Measurements from ENCODE around the gene PANX2.

- TF ChIP-seq MYNN (CRISPR knock-in tag; IDR thresholded peaks at IDR 0.05; ENCODE audit: low read depth) = no peak
- TF ChIP-seq CTCF (CRISPR knock-in tag; IDR thresholded peaks at IDR 0.05) = no peak
- no peak for TF ChIP-seq MAZ (IDR thresholded peaks at IDR 0.05; ENCODE audit: borderline replicate concordance, low read depth, low read length)
- TF ChIP-seq MAZ (CRISPR knock-in tag; IDR thresholded peaks at IDR 0.05; ENCODE audit: low read depth) = no peak
- TF ChIP-seq POLR2A (IDR thresholded peaks at IDR 0.05; ENCODE audit: insufficient read depth in 1 of 2, low read depth in 2 of 2, low read length in 2 of 2) = no peak
- TF ChIP-seq ZBTB3 (CRISPR knock-in tag; IDR thresholded peaks at IDR 0.05; ENCODE audit: borderline replicate concordance, low read depth) = no peak
- TF ChIP-seq IKZF4 (CRISPR knock-in tag; IDR thresholded peaks at IDR 0.05; ENCODE audit: borderline replicate concordance, low read depth, not compliant biosample characterization) = no peak
- TF ChIP-seq ARID3A (IDR thresholded peaks at IDR 0.05; ENCODE audit: low read depth, low read length) = no peak
- TF ChIP-seq MXI1 (IDR thresholded peaks at IDR 0.05; ENCODE audit: borderline replicate concordance, low read depth, low read length) = no peak
- TF ChIP-seq SRY (CRISPR knock-in tag; IDR thresholded peaks at IDR 0.05) = no peak
- TF ChIP-seq TRIM24 (CRISPR knock-in tag; IDR thresholded peaks at IDR 0.05) = no peak
- TF ChIP-seq POGZ (CRISPR knock-in tag; IDR thresholded peaks at IDR 0.05) = no peak
- no peak for TF ChIP-seq BCLAF1 (IDR thresholded peaks at IDR 0.05)
Observed at GRCh38 chr22:50153756-50154140, 16.8 kb upstream of the PANX2 start.

Data from HepG2 (cell line).